Ureter (tissue), 1 donor: ENCODE measurements around the gene LMBR1L. TPM values are rescaled to one million over a fixed set of nuclear protein-coding genes. Genes with fewer than 3 reads are reported as not detected.
A peak's percentile ranks its signal among the peaks of the same experiment; 100 is the strongest.

ENCODE experiments used
- DNase-seq: peaks from one replicate; pipeline ENCODE4 v3.0.0-alpha.2; 2020; ENCODE audit warnings: low spot score
- total RNA-seq: library from RNA; stranded (reverse); gene quantifications from one replicate; pipeline ENCODE4 v1.2.4, GENCODE V29; 2023
- donor health status: DM: yes; HTN: yes; CAD: no.

Gene LMBR1L
- total RNA-seq, 1 donor from 2014 or later, result 85.7 TPM

DNA sequence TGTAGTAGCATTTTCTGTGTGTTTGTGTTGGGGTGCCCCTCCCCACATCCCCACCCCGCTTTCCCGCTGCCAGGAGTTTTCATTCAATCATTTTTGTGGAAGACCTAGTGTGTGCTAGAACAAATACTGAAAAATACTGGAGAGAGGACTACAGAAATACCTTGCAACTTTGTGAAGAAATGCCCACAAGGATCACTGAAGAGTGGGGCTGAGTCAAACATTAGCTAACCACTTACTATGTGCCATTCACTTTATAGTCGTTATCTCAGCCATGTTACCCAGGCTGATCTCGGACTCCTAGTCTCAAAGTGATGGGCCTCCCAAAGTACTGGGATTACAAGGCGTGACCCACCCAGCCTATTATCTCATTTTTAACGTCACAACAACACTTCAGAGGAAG lies 559 bp upstream of the LMBR1L start:
- DNase-seq, result no peak

DNA sequence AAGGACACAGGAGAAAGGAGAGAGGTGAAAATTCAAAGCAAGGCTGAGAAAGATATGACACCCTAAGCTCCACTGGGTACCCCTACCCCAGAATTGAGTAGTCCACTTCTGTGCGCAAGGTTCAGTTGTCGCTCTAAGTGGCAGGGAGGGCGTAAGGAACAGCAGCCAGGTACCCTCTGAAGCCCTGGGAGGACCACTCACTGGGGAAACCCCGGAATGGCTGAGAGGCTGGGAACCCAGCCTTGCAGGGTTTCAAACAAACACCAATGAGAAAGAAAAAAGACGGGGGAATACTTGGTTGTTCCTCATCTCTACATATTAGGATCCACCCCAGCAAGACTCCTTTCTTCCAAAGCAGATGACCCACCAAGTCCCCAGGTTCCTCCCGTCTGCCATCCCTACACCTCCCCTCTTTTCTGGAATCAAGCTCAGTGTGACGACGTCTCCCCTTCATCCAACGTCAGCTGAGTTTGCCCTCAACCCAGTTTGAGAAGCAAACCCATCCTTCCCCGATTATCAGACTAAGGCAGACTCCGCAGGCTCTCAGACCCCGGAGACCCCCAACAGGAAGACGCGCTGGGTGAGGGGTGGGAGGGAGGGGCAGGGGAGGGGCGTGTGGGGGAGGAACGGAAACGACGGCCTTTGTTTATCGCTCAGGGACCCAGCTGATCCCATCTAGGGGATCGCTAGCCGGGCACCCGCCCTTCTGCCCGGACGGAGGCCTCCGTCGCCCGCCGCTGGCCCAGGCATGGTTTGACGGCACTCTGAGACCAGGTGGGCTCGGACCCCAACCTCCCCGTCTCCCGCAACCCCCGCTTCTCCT lies 795 bp downstream of the LMBR1L start:
- no peak for DNase-seq

DNA sequence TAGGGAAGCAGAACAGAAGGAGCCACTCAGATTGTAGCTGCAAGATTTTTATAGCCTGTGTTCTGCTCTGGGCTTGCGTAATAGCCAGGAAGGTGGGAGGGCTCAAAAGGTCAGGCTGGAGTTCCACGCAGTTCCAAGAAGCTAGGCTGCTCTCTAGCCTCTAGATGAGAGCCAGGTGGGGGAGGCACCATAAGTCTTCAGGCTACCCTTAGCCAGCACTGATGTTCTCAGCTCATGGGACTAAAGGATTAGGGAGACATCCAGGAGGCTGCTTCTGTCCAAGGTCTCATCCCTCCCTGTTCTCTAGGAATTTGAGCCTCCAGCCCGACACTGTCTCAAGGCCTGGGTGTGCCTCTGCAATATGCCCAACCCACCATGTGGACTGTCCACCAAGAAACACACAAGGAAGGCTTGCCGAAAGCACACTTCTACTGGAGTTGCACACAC lies 1.7 kb downstream of the LMBR1L start:
- peak; percentile 59 for DNase-seq

DNA sequence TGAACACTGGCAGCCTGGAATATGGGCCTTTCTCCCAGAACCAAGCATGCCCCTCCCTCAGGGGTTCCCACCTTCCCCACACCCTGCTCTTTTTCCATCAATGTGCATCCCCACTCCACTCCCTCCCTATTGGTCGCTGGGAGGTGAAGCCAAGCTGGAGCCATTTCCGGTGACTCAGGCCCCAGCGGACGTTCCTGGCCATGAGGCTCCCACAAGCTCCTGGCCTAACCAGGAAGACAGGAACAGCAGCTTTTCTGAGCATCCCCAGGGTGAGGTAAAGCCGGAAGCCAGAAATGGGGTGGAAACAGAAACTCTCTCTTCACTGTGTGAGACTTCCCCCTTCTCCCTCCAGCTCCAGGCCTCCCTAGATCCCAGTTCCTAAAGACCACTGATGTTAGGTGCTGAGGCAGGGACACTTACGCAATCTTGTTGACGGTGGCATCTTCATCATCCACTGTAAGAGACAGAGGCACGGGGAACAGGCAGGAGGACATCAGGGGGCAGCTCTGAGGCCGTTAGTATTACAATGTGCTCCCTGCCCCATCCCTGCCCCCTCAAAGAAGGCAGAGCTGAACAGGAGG lies 5.1 kb downstream of the LMBR1L start:
- peak; percentile 78 for DNase-seq

DNA sequence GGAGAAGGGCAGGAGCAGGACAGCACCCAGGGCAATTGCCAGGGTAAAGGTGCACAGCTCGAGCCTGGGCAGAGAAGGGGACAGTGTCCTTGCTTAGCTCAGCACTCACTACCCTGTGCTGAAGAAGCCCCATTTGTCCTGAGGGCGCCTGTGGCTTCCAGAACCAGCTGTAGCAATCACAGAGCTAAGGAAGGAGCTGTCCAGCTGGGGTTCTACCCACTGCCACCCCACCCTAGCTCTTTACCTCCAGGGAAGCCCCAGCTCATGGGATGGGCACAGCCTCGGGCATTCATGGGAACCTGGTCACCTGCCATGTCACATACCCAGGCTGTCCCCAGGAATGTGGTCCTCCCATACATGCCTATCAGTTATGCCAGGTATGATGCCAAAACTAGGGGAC lies 5.8 kb downstream of the LMBR1L start:
- no peak for DNase-seq

DNA sequence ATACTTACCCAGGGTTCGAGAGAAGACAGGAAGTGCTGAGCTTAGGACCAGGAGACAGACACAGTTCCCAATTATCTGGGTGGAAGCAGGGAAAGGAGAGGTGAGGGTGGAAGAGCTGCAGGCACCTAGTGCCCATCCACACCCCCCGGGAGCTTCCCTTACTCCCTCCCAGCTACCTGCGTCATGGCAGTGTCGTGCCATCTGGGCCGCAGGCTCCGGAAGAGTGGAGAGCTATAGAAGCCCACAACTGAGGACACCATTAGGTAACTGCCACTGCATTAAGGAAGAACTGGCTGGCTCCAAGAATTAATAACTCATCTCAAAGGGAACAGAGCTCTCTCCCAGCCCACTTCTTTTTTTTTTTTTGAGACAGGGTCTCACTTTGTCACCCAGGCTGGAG lies 10.3 kb downstream of the LMBR1L start:
- DNase-seq, result no peak

DNA sequence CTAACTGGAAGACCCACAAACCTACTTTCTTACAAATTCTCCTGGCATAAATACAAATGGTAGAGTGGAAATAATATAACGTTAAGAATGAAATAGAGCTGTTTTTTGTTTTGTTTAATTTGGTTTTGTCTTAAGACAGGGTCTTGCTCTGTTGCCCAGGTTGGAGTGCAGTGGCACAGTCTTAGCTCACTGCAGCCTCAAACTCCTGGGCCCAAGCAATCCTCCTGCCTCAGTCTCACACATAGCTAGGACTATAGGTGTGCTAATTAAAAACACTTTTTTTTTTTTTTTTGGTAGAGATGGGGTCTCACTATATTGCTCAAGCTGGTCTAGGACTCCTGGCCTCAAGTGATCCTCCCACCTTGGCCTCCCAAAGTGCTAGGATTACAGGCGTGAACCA lies 11.9 kb downstream of the LMBR1L start:
- DNase-seq, result no peak

DNA sequence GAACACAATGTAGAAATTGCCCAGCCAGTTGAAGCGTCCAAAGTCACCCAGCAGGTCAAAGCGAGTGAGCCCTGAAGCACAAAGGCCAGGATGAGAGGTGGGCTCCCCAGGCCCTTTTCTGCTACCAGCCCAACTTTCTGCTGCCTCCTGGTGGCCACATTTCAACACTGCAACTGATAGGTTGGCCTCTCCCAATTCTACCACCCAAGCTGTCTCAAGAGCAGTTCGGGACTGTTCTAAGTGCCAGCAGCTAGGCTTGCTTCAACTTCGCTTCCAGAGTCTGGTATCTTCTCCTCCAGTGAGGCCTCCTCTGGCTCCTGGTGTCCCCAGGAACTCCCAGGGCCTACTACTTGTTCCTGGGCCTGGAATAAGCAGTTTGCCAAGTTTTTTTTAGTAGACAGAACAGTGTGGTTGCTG lies 12.6 kb downstream of the LMBR1L start:
- no peak for DNase-seq

DNA sequence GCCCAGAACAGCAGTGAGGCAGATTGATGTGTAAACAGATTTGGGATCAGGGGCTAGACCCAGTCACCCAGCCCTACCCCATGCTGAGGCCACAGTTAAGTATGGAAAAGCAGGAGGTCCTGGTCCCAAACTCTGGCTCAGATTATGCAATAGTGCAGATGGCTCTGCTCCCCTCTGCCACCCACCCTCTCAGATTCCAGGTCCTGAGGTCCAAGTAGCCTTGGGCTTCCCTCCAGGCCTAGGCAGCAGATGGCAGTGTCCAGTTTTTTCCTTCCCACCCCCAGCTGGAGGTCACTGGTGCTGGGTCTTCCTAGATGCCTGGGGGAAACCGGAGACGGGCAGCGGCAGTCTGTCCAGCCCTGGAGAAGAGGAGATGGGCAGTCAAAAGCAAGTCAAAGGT lies 13.3 kb downstream of the LMBR1L start:
- no peak for DNase-seq

DNA sequence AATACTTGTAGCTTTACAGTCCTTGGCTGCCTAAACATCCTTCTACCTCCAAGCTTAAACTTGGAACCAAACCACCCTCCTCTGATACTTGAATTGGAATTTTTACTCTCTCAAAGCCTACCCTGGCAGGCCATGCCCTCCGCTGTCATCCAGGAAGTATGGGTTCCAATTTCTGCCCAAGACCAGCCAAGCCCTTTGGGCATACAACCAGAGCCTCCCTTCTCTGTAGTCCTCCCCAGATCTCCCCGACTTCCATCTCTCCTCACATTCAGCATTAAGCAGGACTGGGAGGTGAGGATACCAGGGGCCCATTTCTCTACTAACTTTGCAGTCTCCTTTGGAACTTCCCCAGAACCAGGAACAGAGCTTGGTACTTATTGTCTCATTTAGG lies 15.7 kb downstream of the LMBR1L start:
- DNase-seq, result no peak

DNA sequence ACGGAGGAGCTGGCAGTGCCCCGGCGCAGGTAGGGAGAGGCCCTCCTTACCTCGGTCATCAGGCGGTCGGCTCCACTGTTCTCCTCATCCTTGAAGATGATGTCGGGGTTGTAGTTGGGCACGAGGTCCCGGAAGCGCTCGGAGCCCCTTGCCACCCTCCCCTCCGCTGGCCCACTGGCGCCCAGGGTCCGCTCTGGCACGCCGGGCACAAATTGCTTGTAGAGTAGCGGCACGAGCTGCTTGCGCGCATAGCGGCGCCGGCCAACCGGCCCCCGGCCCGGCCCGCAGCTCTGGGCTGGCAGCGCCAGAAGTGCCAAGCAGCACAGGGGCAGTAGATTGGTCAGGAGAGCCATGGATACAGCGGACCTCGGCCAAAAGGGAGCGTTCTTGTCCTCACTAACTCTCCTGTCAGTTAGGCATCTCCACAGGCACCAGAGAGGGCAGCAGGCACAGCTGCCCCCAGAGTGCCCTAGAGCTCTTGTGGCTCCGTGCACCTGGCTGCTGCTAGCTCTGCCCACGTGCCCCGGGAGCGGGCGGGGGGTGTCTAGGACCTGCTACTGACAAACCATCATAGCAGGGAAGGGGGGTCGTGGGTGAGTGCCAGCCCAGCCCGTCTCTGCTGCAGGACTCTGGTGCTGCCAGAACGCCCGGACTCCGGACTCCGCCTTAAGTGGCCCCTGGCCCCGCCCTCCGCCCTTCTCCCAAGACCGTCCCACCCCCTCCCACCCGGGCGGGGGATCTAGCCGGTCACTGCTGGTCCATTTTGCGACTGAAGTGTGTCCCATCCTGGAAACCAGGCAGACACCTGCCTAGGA lies 16.3 kb downstream of the LMBR1L start, which contains the start of gene DHH:
Gene DHH (minus strand): TSS at position 642 of the 815 bp plus-strand sequence. CDS start 289 bp downstream, at position 353.
- no peak for DNase-seq

DNA sequence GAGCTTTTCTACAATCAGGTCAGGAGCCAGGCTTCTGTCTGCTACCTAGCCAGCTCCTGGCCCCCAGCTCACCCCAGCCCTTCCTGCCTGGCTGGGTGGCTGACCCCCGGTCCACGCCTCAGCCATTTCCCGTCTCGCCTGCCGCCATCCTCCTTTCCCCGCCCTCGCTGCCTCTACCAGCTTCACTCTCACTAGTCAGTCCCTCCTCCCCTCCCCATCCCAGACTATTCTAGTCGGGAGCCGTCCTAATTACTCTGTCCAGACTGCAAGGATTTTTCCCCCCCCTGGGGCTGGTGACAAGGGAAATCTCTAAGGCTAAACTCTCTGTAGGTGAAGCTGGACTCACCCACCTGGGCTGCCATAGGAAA lies 16.9 kb downstream of the LMBR1L start:
- no peak for DNase-seq

DNA sequence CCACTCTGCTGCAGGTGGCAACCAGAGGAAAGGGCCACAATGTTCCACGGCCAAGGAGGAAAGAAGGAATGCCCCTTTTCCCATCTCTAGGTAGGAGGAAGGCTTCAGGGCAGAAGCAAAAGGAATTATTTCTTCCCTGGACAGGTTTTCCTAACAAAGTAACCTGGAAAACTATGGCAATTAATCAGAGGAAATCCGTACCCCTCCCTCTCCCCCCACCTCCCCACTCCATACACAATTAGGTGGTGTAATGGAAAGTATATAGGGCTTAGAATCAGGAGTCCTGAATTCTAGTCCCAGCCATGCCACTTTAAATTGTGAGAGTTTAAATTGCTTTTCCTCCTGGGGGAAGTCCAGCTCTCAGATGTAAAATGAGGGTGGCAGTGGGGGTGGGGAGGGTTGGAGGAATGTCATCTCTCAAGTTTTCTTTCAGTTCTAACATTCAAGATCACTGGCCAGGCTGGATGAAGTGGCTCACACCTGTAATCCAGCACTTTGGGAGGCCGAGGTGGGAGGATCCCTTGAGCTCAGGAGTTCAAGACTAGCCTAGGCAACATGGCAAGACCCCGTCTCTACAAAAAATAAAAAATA lies 17.7 kb downstream of the LMBR1L start:
- DNase-seq, result no peak

DNA sequence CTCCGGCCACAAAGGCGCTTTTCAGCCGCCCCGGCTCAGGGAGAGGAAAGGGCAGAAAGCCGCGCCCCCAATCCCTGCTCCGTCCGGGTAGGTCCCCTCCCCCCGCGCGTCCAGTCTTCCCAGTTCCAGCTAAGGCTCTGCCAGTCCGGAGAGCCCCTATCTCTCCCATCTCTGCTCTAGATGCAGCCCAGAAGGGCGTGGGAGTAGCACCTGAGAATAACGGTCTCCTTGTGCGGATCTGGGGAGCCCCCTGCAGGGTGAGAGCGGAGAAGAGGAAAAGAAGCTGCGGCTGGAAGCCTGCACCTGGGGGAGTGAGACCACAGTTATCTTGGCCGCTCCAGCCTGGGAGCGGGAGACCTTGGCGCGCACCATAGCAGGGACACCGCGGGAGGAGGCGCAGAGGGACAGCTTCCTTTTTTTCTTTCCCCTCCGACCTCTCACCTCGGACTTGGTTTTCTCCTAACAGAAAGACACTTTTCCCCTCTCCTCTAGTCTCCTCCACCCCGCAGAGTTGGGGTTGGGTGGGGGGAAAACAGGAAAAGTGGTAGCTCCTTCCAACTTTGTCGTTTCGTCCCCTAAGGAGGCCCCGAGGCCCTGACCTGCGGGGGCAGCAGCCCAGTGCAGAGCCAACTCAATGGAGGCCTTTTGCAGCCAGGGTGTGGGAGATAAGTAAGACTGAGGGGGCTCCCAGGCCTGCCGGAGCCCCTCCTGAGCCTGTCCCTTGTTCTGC lies 18.4 kb downstream of the LMBR1L start:
- no peak for DNase-seq

DNA sequence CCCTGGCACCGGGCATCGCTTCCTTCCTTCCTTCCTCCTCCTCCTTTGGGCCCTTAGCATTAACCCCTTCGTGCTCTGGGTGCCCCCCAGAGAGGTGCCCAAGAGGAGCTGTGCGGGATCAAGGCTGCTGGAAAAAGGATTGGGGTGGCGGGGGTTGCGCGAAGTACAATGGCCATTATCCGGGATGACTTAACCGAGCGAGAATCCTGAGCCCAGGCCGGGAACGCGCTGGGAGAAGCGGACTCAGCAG lies 18.9 kb downstream of the LMBR1L start:
- DNase-seq, result no peak

DNA sequence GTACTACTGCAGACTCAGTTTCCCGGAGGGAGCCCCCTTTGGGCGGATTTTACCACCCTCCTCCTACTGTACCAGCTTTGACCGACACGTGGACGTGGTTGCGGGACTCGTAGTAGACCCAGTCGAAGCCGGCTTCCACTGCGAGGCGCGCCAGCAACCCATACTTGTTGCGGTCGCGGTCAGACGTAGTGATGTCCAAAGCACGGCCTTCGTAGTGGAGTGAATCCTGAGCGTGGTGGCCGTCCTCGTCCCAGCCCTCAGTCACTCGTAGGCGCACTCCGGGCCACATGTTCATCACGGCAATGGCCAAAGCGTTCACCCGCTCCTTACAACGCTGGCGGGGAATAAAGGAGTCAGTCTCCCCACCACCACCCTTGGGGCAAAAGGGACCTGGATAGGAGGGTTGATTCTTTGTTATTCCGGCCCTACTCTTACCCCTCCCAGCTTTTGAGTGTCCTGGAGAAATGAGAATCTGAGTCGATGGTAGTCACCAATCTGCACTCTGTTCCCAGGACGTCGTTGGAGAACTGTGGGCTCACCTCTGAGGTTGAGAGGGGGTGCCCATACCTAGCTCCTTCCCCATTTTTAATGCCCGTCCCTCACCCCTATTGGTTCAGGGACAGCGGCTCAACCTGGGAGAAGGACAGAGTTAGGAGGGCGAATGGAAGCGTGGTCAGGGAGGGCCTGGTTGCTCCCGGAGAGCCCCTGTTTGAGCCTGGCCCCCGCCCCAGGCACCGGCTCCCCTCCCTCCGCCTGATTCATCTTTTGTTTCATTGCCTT lies 19.4 kb downstream of the LMBR1L start:
- no peak for DNase-seq

DNA sequence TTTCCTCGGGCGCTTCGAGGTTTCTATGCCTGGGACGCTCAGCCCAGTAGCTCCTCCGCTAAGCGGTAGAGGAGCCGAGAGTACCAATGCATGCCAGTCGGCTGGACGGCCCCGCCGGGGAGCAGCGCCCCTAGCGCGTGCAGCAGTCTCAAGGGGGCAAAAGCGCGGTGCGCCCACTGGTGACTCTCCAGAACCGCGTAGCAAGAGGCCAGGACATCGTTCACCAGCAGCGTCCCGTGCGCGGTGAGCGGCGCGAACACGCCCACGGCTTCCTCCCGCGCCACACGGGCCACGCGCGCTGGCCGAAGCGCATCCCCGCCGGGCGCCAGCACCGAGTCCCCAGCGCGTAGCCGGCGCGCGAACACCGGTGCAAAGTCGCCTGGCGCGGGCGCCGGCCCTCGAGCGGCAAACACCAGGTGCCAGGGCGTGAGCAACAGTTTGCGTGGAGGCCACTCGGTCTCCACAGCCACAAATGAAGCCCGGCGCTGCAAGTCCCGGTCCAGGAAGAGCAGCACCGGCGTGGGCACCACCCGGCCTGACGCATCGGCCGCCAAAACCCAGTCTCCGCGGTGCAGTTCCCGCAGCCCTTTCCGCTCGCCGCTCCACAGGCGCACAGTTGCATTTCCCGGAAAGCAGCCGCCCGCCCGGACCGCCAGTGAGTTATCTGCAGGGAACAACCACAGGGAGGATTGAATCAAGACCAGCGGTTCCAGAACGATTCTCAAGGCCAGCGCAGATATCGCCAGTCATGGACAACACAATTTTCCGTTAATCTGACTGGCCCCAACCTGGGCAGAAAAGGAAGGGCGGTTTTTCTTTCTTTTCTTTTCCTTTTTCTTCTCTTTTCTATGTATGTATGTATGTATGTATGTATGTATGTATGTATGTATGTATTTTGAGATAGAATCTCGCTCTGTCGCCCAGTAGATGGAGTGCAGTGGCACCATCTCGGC lies 20.6 kb downstream of the LMBR1L start:
- no peak for DNase-seq

DNA sequence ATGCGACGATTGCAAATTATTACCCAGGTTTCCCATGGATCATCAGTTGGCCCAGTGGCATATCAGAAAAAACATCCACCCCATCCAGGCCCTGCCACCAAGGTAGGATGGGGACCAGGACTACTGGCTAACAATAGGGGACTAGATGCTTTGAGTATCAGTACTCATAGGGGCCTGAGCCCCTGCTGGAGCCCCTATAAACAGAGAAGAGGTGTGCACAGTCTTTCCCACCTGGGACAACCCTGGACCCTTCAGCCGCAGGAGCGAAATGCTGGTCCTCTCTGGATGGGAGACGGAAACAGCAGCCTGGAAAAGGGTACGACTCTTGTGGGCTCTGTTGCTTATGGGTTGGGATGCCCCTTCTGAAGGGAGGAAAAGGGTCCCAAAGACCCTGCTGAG lies 21.7 kb downstream of the LMBR1L start:
- DNase-seq, result no peak

DNA sequence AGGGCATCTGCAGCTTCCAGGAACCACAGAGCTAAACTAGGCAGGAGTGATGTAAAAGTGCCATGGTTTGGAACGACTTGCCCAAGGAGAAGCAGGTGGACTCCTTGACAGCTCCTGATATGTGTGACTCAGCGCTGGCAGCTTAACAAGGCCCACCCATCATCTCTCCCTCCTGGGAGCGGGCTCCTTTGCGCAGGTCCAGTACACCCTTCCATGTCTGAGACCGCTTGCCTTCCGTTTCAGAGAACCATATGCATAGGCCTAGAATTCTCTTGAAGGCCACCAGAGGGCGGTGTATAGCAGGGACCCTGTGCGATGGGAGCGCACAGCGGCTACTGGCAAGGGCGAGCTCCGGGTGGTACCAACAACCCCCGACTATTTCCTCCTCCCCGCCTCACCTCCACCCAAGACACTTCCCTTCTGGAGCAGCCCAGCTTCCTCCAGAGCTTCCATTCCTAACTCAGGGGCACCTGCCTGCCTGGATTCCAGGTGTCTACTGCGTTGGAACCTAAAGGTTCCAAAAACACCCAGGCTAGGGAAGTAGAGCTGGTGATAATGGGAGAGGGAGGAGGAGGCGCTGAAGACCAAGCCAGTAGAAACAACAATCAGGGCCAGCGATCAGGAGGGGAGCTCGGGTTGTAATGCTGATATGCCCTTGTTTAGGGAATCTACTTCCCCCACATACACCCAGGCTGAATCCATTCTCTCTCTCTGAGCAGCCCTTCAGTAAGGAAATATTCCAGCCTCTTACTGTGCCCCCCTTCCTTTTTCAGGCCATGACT lies 22.3 kb downstream of the LMBR1L start:
- DNase-seq, result peak; percentile 78
